Smooth muscle cell (in vitro differentiated cells): ENCODE data around the gene TLCD2. TPM values are rescaled to one million over a fixed set of nuclear protein-coding genes. Genes with fewer than 3 reads are reported as not detected.
"Not testable (repeated sequence)": the region's sequence is repeated elsewhere in the genome, so short reads cannot be mapped to it uniquely, and the experiment has no call there.

Experiments
- DNase-seq: peaks from one replicate; lab custom pipeline; 2025; ENCODE audit not compliant: unreplicated experiment; lab: John Stamatoyannopoulos, UW
- H2AFZ ChIP-seq: fragments of 200-600 bp; sonication (generic); 2 replicates; pipeline ENCODE4 v1.6.0; 2016; ENCODE audit warnings: antibody characterized with exemption, low read depth, mild to moderate bottlenecking
- H3F3A ChIP-seq: fragments of 200-600 bp; sonication (generic); 2 replicates; pipeline ENCODE4 v1.6.0; 2017; ENCODE audit warnings: antibody characterized with exemption, low read depth
- H3K27ac ChIP-seq: fragments of 200-600 bp; sonication (generic); 2 replicates; pipeline ENCODE4 v1.5.1; 2016; ENCODE audit warnings: low read depth, mild to moderate bottlenecking
- H3K27me3 ChIP-seq: fragments of 200-600 bp; sonication (generic); 2 replicates; pipeline ENCODE4 v1.6.1; 2016; ENCODE audit warnings: low read depth, mild to moderate bottlenecking
- H3K36me3 ChIP-seq: fragments of 200-600 bp; sonication (generic); 2 replicates; pipeline ENCODE4 v1.5.1; 2016; ENCODE audit warnings: low read depth
- H3K4me1 ChIP-seq: fragments of 200-600 bp; sonication (generic); 2 replicates; pipeline ENCODE4 v1.5.1; 2016; ENCODE audit warnings: low read depth
- H3K4me2 ChIP-seq: fragments of 200-600 bp; sonication (generic); 2 replicates; pipeline ENCODE4 v1.6.0; 2016; ENCODE audit warnings: mild to moderate bottlenecking
- H3K4me3 ChIP-seq: fragments of 200-600 bp; sonication (generic); 2 replicates; pipeline ENCODE4 v1.5.1; 2016; ENCODE audit warnings: mild to moderate bottlenecking
- H3K79me2 ChIP-seq: fragments of 200-600 bp; sonication (generic); 2 replicates; pipeline ENCODE4 v1.6.0; 2016; ENCODE audit warnings: low read depth, mild to moderate bottlenecking
- H3K9ac ChIP-seq: fragments of 200-600 bp; sonication (generic); 2 replicates; pipeline ENCODE4 v1.6.0; 2016; ENCODE audit warnings: low read depth
- H3K9me3 ChIP-seq: fragments of 200-600 bp; sonication (generic); replicated peaks from 2 replicates; pipeline ENCODE4 v1.5.1; 2016; ENCODE audit warnings: low read depth
- H4K20me1 ChIP-seq: fragments of 200-600 bp; sonication (generic); 2 replicates; pipeline ENCODE4 v1.6.0; 2016; ENCODE audit warnings: low read depth
- WGBS: methylation state at CpG from one replicate; pipeline ENCODE4 v1.1.7; 2016; ENCODE audit warnings: low lambda C conversion rate; 5-methylcytosine and 5-hydroxymethylcytosine counted together
- polyA plus RNA-seq: library from polyadenylated mRNA; unstranded; fragments of >200 nt; fragmentation: Nextera tagmentation; extraction: Ambion mirVana; gene quantifications from 2 replicates; pipeline ENCODE4 v1.2.1, GENCODE V29; 2016
- total RNA-seq: library from RNA; depleted of rRNA; stranded (reverse); fragments of >200 nt; gene quantifications from 2 replicates; pipeline ENCODE4 v1.2.3, GENCODE V29; 2014
- TF ChIP-seq, protein P1 (sequence below): fragments of 200-600 bp; sonication (generic); IDR thresholded peaks from 2 replicates; pipeline ENCODE4 v1.5.1; 2017; ENCODE audit warnings: borderline replicate concordance, mild to moderate bottlenecking, antibody characterized with exemption; ENCODE audit not compliant: insufficient read depth, poor library complexity, severe bottlenecking

The TLCD2 gene
- total and polyA plus RNA-seq, 2 experiments from 2014 or later, result 1.9 to 2.5 TPM

DNA sequence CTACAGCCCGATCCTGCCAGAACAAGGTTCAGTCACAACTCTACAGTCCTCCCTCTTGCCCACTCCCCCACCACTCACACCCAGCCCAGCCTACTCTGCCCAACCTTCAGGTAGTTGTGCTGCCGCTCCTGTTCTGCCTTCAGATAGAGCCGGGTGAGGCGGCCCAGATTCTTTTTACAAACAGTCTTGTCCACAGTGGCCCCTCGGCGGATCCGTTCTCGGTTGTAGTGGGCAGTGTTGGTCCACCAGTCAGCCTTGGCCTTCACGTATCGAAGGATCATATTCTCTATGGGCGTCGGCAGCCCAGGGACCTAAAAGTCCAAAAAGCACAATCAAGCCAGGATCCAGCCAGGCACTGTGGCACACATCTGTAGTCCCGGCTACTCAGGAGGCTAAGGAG lies 33.8 kb downstream of the TLCD2 start:
- Histone ChIP-seq H3K4me3 (no peak overlapping the region), H4K20me1 (peaks cover 54% of the 10 kb centered on the region), H3K27me3 (no peaks in the 10 kb centered on the region), H3K79me2 (peaks cover 26% of the 10 kb centered on the region), H3K4me1 (no peaks in the 10 kb centered on the region), H3K27ac (no peak overlapping the region), H2AFZ (no peak overlapping the region), H3F3A (peaks cover under 1% of the 10 kb centered on the region), H3K4me2 (no peak overlapping the region), H3K9ac (no peak overlapping the region), H3K36me3 (peaks cover 60% of the 10 kb centered on the region), H3K9me3 (no peaks in the 10 kb centered on the region)
- no peak for DNase-seq
- TF ChIP-seq, protein P1, sequence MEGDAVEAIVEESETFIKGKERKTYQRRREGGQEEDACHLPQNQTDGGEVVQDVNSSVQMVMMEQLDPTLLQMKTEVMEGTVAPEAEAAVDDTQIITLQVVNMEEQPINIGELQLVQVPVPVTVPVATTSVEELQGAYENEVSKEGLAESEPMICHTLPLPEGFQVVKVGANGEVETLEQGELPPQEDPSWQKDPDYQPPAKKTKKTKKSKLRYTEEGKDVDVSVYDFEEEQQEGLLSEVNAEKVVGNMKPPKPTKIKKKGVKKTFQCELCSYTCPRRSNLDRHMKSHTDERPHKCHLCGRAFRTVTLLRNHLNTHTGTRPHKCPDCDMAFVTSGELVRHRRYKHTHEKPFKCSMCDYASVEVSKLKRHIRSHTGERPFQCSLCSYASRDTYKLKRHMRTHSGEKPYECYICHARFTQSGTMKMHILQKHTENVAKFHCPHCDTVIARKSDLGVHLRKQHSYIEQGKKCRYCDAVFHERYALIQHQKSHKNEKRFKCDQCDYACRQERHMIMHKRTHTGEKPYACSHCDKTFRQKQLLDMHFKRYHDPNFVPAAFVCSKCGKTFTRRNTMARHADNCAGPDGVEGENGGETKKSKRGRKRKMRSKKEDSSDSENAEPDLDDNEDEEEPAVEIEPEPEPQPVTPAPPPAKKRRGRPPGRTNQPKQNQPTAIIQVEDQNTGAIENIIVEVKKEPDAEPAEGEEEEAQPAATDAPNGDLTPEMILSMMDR, result no peak
- WGBS, result 99% methylated on average over 12 of the region's 13 CpGs

DNA sequence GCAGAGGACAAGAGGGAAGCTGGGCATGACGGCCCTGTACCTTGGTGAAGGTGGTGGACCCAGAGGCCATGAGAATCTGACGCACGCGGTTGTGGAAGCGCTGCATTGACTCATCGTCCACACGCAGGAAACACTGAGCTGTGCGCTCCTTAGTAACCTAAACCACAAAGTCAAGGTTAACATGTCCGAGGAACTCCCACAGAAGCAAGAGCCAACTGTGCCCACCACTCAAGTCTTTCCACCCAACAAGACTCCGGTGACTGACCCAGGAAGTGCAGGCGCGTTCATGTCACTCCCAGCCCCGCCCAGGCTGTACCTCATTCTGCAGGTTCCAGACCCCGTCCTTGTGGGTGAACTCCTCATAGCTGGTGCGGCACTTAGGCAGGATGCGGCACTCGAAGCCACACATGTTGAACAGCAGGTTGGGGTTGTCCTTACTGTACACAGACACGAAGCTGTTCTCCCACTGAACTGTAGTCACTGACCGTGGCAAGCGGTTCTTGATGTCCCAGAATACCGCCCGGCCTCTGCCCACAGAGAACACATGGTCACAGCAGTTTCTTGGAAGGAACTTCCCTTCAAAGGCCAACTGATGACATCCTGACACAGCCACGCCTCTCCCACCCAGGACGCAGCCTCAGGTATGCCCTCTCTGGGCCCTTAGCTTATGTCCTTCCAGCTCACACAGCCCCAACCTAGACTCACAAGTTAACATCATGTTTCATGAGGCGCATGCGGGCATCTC lies 37.0 kb downstream of the TLCD2 start:
- peaks cover 19% of the 10 kb centered on the region for H3K79me2 ChIP-seq
- TF ChIP-seq, protein P1, result no peak
- H4K20me1 ChIP-seq, result peaks cover 58% of the 10 kb centered on the region
- no peak overlapping the region for H3K4me2 ChIP-seq
- H3K9me3 ChIP-seq, result no peaks in the 10 kb centered on the region
- DNase-seq, result no peak
- no peaks in the 10 kb centered on the region for H3K4me1 ChIP-seq
- WGBS, result 96% methylated on average over 26 of the region's 26 CpGs
- H3F3A ChIP-seq, result peaks cover 9% of the 10 kb centered on the region
- H2AFZ ChIP-seq, result no peak overlapping the region
- no peak overlapping the region for H3K9ac ChIP-seq
- no peak overlapping the region for H3K4me3 ChIP-seq
- H3K27ac ChIP-seq, result no peak overlapping the region
- H3K27me3 ChIP-seq, result no peaks in the 10 kb centered on the region
- peaks cover 34% of the 10 kb centered on the region for H3K36me3 ChIP-seq

DNA sequence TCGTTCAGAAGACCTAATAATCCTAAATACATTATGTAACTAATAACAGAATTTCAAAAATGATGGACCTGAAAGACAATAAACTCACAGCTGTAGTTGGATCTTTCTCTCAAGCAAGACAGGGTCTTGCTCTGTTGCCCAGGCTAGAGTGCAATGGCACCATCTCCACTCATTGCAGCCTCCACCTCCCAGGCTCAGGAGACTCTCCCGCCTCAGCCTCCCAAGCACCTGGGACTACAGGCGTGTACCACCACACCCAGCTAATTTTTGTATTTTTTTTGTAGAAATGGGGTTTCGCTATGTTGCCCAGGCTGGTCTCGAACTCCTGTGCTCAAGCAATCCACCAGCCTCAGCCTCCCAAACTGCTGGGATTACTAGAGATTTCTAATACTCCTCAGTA lies 46.2 kb downstream of the TLCD2 start:
- WGBS, result 98% methylated on average over 5 of the region's 5 CpGs
- not testable (repeated sequence) for H3K27me3 ChIP-seq, H3K4me2 ChIP-seq, H3F3A ChIP-seq, H3K27ac ChIP-seq, H3K4me3 ChIP-seq, DNase-seq, H3K9me3 ChIP-seq, H3K9ac ChIP-seq, H2AFZ ChIP-seq, H3K4me1 ChIP-seq
- Histone ChIP-seq H3K36me3 (peaks cover 30% of the 10 kb centered on the region), H3K79me2 (peaks cover 11% of the 10 kb centered on the region), H4K20me1 (peaks cover 62% of the 10 kb centered on the region)

DNA sequence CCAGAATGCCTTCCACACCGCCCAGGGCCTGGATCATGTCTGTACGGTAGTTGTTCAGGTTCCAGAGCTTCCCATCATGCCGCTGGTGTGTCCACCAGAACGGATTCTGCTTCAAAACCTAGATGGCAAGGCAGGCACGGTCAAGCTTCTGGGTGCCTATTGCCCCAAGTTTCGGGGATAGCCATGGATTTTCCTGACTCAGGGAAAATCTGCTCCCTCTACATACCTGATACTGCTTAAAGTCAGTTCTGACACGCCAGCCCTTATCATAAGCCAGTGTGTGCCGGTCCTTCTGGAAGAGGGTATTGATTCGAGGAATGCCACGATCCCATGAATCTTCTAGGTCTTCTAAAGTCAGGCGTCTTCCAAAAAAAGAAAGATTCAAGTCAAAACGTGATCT lies 49.1 kb downstream of the TLCD2 start:
- Histone ChIP-seq H3K4me1 (no peaks in the 10 kb centered on the region), H3K4me2 (no peak overlapping the region), H3K9me3 (no peaks in the 10 kb centered on the region), H3K79me2 (no peaks in the 10 kb centered on the region), H4K20me1 (peaks cover 54% of the 10 kb centered on the region), H3K36me3 (peaks cover 49% of the 10 kb centered on the region), H3K9ac (no peak overlapping the region), H2AFZ (no peak overlapping the region), H3F3A (peaks cover 15% of the 10 kb centered on the region), H3K27ac (no peak overlapping the region), H3K27me3 (no peaks in the 10 kb centered on the region), H3K4me3 (no peak overlapping the region)
- over 99% methylated on average over 12 of the region's 12 CpGs for WGBS
- TF ChIP-seq, protein P1, result no peak
- no peak for DNase-seq
